Measurements from ENCODE around the gene OSR1. TPM values are rescaled to one million over a fixed set of nuclear protein-coding genes. Genes with fewer than 3 reads are reported as not detected.

OSR1 gene
- total and polyA plus RNA-seq, 9 of the 15 experiments (the other 6 are each of a cell fraction or from before 2014, with no cell fraction given), result not detected

- TF ChIP-seq NELFE (IDR thresholded peaks at IDR 0.05; ENCODE audit: insufficient read depth, insufficient read length), result no peak
- TF ChIP-seq FOXK1 (CRISPR knock-in tag; IDR thresholded peaks at IDR 0.05; ENCODE audit: borderline replicate concordance), result no peak
- no peak for TF ChIP-seq ZNF384 (IDR thresholded peaks at IDR 0.05; ENCODE audit: low read depth, low read length)
- TF ChIP-seq JUND (IDR thresholded peaks at IDR 0.05; ENCODE audit: borderline replicate concordance, low read depth, low read length), result peak; percentile 82
- peak; percentile 66; the same call in 2 of the 3 replicates for TF ChIP-seq JUND (tag; IDR thresholded peaks at IDR 0.05; ENCODE audit: borderline replicate concordance, low read depth, low read length)
- no peak for TF ChIP-seq HDGF (IDR thresholded peaks at IDR 0.05)
- peak; percentile 39 for TF ChIP-seq HNRNPLL (IDR thresholded peaks at IDR 0.05; ENCODE audit: low read depth, low read length, poor library complexity, severe bottlenecking)
- no peak for TF ChIP-seq ZNF133 (CRISPR knock-in tag; IDR thresholded peaks at IDR 0.05)
- peak; percentile 57; the same call in 1 of the 2 replicates for TF ChIP-seq VEZF1 (CRISPR knock-in tag; IDR thresholded peaks at IDR 0.05)
- TF ChIP-seq MBD2 (IDR thresholded peaks at IDR 0.05; ENCODE audit: borderline replicate concordance, low read depth), result peak; percentile 52
- no peak for TF ChIP-seq TSC22D4 (tag; IDR thresholded peaks at IDR 0.05)
- TF ChIP-seq NCOR1 (IDR thresholded peaks at IDR 0.05), result no peak
- peak; percentile 66; the same call in 1 of the 2 replicates for TF ChIP-seq CEBPG (CRISPR knock-in tag; IDR thresholded peaks at IDR 0.05)
- peak; percentile 87 to 90 for TF ChIP-seq CEBPG (tag; conservative IDR thresholded peaks at IDR 0.05 in 1 of 2, IDR thresholded peaks at IDR 0.05 in 1 of 2)
- TF ChIP-seq XRCC3 (IDR thresholded peaks at IDR 0.05), result no peak
- TF ChIP-seq ILK (tag; IDR thresholded peaks at IDR 0.05; ENCODE audit: borderline replicate concordance, low read depth), result no peak
- peak; percentile 22 to 60; a peak in 2 of 4 replicates for TF ChIP-seq SIN3A (IDR thresholded peaks at IDR 0.05; ENCODE audit: borderline replicate concordance in 2 of 2, control insufficient read depth in 1 of 2, low read depth in 2 of 2, low read length in 2 of 2)
- peak; percentile 91 for TF ChIP-seq ZC3H11A (IDR thresholded peaks at IDR 0.05; ENCODE audit: low read depth, low read length)
- no peak for TF ChIP-seq CHD4 (IDR thresholded peaks at IDR 0.05; ENCODE audit: insufficient read depth, insufficient replicate concordance, low read depth, low read length, poor library complexity, severe bottlenecking)
- TF ChIP-seq KHSRP (IDR thresholded peaks at IDR 0.05), result peak; percentile 100
- no peak for TF ChIP-seq USF2 (CRISPR knock-in tag; IDR thresholded peaks at IDR 0.05)
- TF ChIP-seq ZNF212 (CRISPR knock-in tag; IDR thresholded peaks at IDR 0.05), result no peak
- peak; percentile 43; the same call in 1 of the 2 replicates for TF ChIP-seq SIN3B (IDR thresholded peaks at IDR 0.05; ENCODE audit: low read depth)
- TF ChIP-seq HES1 (IDR thresholded peaks at IDR 0.05; ENCODE audit: low read depth), result no peak
- TF ChIP-seq U2AF1 (optimal IDR thresholded peaks at IDR 0.05; ENCODE audit: low read depth, low read length), result no peak
- no peak for TF ChIP-seq BACH1 (tag; IDR thresholded peaks at IDR 0.05)
Observed at GRCh38 chr2:19347619-19348562, 10.5 kb downstream of the OSR1 start (continued).
